T-helper 1 cell treated with Interleukin-12 subunit alpha and Interleukin-12 subunit beta and Interleukin-4 antibody, amounts not matched to agents 30 μg/mL and 1 μg/mL, for 36 hours (primary cell): Measurements from ENCODE around the gene ISLR.

Source experiments
- H3K27ac Mint-ChIP-seq: one replicate; pipeline ENCODE4 v1.8.0; 2021; ENCODE audit warnings: mild to moderate bottlenecking, mixed read lengths
- H3K27me3 Mint-ChIP-seq: one replicate; pipeline ENCODE4 v1.8.0; 2021; ENCODE audit warnings: low read depth, mixed read lengths
- H3K36me3 Mint-ChIP-seq: one replicate; pipeline ENCODE4 v1.8.0; 2021; ENCODE audit warnings: low read depth, mixed read lengths
- H3K4me1 Mint-ChIP-seq: one replicate; pipeline ENCODE4 v1.8.0; 2021; ENCODE audit warnings: low read depth, mixed read lengths
- H3K4me3 Mint-ChIP-seq: one replicate; pipeline ENCODE4 v1.8.0; 2021; ENCODE audit warnings: mild to moderate bottlenecking, moderate library complexity, mixed read lengths
- H3K9me3 Mint-ChIP-seq: one replicate; pipeline ENCODE4 v1.8.0; 2021; ENCODE audit warnings: mixed read lengths

The ISLR gene

GRCh38 chr15:74217907-74218885 lies 44.7 kb downstream of the ISLR start:
- Mint-ChIP-seq H3K9me3 (no peaks in the 10 kb centered on the region), H3K4me3 (no peak overlapping the region), H3K4me1 (peaks cover 2% of the 10 kb centered on the region), H3K27ac (no peak overlapping the region), H3K27me3 (peaks cover 21% of the 10 kb centered on the region), H3K36me3 (no peaks in the 10 kb centered on the region)

GRCh38 chr15:74220475-74221248 lies 47.2 kb downstream of the ISLR start:
- H3K27ac Mint-ChIP-seq = no peak overlapping the region
- no peaks in the 10 kb centered on the region for H3K9me3 Mint-ChIP-seq
- H3K4me1 Mint-ChIP-seq = no peaks in the 10 kb centered on the region
- no peak overlapping the region for H3K4me3 Mint-ChIP-seq
- H3K36me3 Mint-ChIP-seq = no peaks in the 10 kb centered on the region
- H3K27me3 Mint-ChIP-seq = peaks cover 35% of the 10 kb centered on the region

- no peaks in the 10 kb centered on the region for H3K4me1 Mint-ChIP-seq
- H3K4me3 Mint-ChIP-seq = no peak overlapping the region
- H3K27me3 Mint-ChIP-seq = peaks cover 35% of the 10 kb centered on the region
- H3K27ac Mint-ChIP-seq = no peak overlapping the region
- no peaks in the 10 kb centered on the region for H3K9me3 Mint-ChIP-seq
- H3K36me3 Mint-ChIP-seq = no peaks in the 10 kb centered on the region
Observed at GRCh38 chr15:74221399-74222239, 48.1 kb downstream of the ISLR start.

GRCh38 chr15:74222240-74223119 lies 49.0 kb downstream of the ISLR start:
- Mint-ChIP-seq H3K27me3 (peaks cover 35% of the 10 kb centered on the region), H3K36me3 (no peaks in the 10 kb centered on the region), H3K4me3 (no peak overlapping the region), H3K4me1 (no peaks in the 10 kb centered on the region), H3K9me3 (no peaks in the 10 kb centered on the region), H3K27ac (no peak overlapping the region)

GRCh38 chr15:74225928-74226327 lies 52.4 kb downstream of the ISLR start:
- Mint-ChIP-seq H3K27me3 (peaks cover 23% of the 10 kb centered on the region), H3K27ac (no peak overlapping the region), H3K4me1 (no peaks in the 10 kb centered on the region), H3K4me3 (no peak overlapping the region), H3K9me3 (no peaks in the 10 kb centered on the region), H3K36me3 (no peaks in the 10 kb centered on the region)
